NCI-H2227 treated with DMSO at 0.1 percent for 48 hours (cell line): ENCODE measurements around the gene DYRK1A.

Experiments
- DNase-seq: peaks from one replicate; lab custom pipeline; 2025; lab: John Stamatoyannopoulos, UW

DYRK1A gene

DNA sequence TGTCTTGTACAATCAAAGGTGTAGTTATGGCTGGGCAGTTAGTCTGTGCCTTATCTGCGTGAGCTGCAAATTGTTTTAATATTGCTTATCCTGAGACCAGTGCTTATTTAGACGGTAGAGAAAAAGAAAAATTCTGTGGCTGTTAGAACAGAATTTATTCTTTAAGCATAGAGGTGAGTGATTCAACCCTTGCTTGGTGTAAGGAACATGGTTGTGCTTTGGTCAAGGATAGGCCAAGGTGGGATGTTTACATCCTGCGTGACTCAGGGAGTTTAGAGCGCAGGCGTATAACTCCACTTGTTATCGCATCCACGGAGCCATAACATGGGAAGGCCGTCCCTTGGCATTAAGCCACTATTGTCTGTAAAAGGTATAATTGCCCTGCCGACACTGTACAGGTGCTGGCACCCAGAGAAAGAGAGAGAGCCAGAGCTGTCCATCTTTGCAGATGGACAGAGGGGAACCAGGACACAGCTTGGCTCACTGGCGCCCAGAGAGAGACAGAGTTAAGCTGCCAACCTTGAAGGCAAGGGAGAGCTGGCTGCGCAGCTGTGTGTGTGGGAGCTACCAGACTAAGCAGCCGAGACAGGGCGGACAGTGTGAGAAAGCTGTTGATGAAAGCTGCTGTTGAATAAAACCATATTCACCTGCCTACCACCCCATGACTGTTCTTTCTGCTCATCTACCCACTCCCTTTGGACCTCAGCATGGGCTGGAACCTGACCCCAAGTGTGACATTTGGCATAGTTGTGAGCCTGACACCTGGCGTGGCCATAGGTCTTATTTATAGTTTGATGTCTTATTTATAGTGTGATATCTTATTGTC lies 200.4 kb downstream of the DYRK1A start:
- no peak for DNase-seq

DNA sequence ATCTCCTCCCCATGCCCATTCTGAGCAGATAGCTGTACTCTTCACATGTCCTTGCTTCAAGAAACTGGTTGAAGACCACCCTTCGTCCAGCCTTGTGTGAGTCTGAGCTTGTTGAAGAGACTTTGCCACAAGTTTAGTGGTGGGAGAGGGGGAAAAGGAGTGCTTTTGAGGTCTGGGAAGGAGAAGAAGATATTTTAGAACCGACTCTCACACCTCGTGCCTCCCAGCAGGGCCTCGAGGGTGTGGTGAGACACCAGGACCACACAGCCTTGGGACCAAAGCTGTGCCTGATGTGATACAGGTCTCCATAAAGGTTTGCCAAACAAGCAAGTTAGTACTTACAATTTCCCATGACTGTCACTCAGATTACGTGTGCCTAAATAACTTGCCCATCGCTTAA lies 201.8 kb downstream of the DYRK1A start:
- DNase-seq: no peak

DNA sequence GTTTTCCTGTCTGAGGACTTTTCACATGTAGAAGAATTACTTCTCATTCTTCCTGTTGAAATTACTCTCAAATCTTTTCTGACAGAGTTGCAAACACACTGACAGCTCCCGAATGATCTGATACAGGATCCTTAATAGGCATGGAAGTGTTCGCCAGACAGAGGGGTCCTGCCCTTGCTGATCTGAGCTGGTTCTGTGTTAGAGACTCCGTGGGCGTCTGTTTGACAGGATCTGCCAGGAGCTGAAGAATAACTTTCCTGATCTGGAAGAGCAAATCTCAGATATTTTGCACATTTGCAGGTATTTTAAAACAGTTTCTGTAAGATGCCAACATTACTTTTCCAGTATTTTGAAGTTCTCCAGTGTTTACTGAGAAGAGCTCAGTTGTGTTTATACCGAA lies 202.3 kb downstream of the DYRK1A start:
- DNase-seq: no peak

DNA sequence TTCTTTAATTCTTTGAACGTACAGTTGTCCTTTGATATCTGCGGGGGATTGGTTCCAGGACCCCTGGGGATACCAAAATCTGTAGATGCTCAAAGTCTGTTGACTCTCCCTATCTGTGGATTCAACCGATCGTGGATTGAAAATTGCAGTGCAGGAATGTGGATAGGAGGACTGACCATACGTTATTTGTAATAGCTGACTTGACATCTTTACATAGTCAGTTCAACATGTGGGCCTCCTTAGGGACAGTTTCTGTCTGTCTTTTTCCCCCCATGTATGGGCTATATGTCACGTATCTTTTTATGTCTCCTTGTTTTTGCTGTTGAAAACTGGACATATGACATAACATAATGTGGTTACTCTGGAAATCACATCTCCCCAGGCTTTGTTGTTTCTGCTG lies 204.9 kb downstream of the DYRK1A start:
- DNase-seq: no peak

DNA sequence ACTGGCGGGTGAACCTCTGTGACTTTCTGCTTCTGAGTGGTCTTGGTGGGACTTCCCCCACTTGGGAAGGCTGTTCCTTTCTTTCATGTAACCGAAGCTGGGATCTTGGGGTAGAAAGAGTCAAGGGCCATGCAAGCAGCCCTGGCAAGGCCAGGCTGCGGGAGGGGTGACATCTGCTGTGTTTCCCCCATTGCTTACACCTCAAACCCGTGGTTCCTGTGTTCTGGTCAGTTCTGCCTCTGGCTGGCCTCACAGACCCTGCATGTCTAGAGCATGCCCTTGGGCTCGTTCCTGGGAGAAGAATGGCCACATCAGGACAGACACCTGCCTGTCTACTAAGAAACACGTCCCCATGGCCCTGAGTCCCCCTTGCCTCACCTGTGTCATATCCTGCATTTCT lies 207.7 kb downstream of the DYRK1A start:
- DNase-seq: no peak

DNA sequence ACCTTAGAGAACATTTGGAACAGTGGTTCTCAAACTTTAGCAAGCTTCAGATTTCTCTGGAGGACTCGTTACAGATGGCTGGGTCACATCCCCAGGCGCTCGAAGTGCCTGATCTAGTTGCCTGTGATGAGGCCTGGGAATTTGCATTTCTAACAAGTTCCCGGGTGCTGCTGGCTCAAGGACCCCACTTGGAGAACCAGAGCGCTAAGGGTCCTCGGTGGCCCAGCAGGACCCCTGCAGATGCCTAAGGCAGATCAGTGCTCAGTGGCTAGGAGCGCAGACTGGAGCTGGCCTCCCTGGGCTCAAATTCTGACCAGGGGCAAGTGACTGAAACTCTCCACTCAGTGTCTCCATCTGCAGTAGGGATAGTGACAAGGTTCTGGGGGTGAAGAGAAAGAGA lies 208.2 kb downstream of the DYRK1A start:
- DNase-seq: no peak

DNA sequence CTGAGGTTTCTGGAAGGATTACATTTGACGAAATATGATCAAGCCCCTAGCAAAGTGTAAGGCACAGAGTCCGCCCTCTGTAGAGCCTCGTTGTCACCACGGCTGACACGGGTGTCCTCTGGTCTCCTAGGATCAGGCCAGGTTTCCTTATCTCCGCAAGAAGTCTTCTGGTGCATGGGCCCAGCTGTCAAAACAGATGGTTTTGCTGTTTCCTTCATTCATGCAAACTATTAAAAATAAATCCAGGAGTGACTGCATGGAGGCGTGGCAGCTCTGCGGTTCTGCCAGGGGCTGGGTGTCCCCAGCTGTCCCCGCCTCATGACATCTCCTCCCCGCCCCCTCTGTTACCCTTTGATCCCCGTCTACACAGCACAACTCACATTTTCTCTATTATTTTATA lies 209.0 kb downstream of the DYRK1A start:
- no peak for DNase-seq
